HepG2 (cell line): ENCODE measurements around the gene EIF4G2. TPM values are rescaled to one million over a fixed set of nuclear protein-coding genes. Genes with fewer than 3 reads are reported as not detected.

Experiments used
- ATAC-seq: fragments of 200-7000 bp; cut with Tn5 transposase; 3 replicates; pipeline ENCODE4 v1.9.1; 2020; ENCODE audit warnings: mild to moderate bottlenecking, moderate library complexity
- BruUV-seq: library from RNA; stranded (reverse); fragments of 400-500 nt; replicated peaks from 2 replicates; lab custom pipeline; 2021; lab: Mats Ljungman, UMichigan
- CTCF ChIA-PET: fragments of 300-600 bp; formaldehyde crosslinking; extraction: SDS; loops from one replicate; lab custom pipeline; 2021; ENCODE audit warnings: low total read pairs, inconsistent platforms, low intra/inter-chr PET ratio; lab: Yijun Ruan, JAX
- POLR2A ChIA-PET: fragments of 350-600 bp; sonication (Branson Sonifier 250); formaldehyde crosslinking; loops from one replicate; lab custom pipeline; 2020; ENCODE audit warnings: antibody characterized with exemption, inconsistent platforms; lab: Yijun Ruan, JAX
- DNase-seq: peaks from one replicate; pipeline ENCODE4 v3.0.0-alpha.2; 2015; ENCODE audit warnings: low spot score
- FAIRE-seq: peaks from 3 replicates; lab custom pipeline; 2011; peaks lifted over from hg19 to GRCh38; lab: Jason Lieb, UNC
- H2AFZ ChIP-seq: one replicate; pipeline ENCODE4 v1.6.1; 2011; ENCODE audit warnings: low read length, inconsistent platforms
- H3K27ac ChIP-seq: fragments of 300-600 bp; 3 replicates; pipeline ENCODE4 v1.8.0; 2011; ENCODE audit warnings: mixed run types, mild to moderate bottlenecking, mixed read lengths, low read length, inconsistent platforms; ENCODE audit not compliant: insufficient read depth; ENCODE audit errors: extremely low read length
- H3K27me3 ChIP-seq, 2 experiments: fragments of 200-600 bp in 1 of 2; 2 replicates in 1 of 2; 3 replicates in 1 of 2; pipeline versions ENCODE4 v1.6.0 to v1.8.0; 2011; ENCODE audit warnings: low read length in 2 of 2, mild to moderate bottlenecking in 2 of 2, moderate library complexity in 2 of 2, inconsistent platforms in 1 of 2; ENCODE audit not compliant: insufficient read depth in 2 of 2, control insufficient read depth in 1 of 2
- H3K36me3 ChIP-seq, 2 experiments: fragments of 200-600 bp in 1 of 2; replicated peaks in 1 of 2; 2 replicates in 1 of 2; 3 replicates in 1 of 2; pipeline versions ENCODE4 v1.5.1 to v1.8.0; 2011; ENCODE audit warnings: low read length in 2 of 2, inconsistent platforms in 1 of 2; ENCODE audit not compliant: insufficient read depth in 2 of 2, control insufficient read depth in 1 of 2
- H3K4me1 ChIP-seq: 2 replicates; pipeline ENCODE4 v1.5.1; 2012; ENCODE audit warnings: low read length, inconsistent platforms; ENCODE audit not compliant: insufficient read depth
- H3K4me2 ChIP-seq: 2 replicates; pipeline ENCODE4 v1.6.0; 2011; ENCODE audit warnings: low read depth, low read length, inconsistent platforms
- H3K4me3 ChIP-seq, 3 experiments: fragments of 200-600 bp in 1 of 3; sonication (generic), shearing (Covaris generic) in 1 of 3; replicated peaks in 1 of 3; 2 replicates each; pipeline ENCODE4 v1.5.1; 2011 to 2016; ENCODE audit warnings: low read length in 3 of 3, inconsistent platforms in 2 of 3, low read depth in 2 of 3, mild to moderate bottlenecking in 2 of 3, control low read depth in 1 of 3, mixed read lengths in 1 of 3; ENCODE audit not compliant: insufficient read depth in 1 of 3
- H3K79me2 ChIP-seq: one replicate; pipeline ENCODE4 v1.6.1; 2011; ENCODE audit warnings: low read length, inconsistent platforms; ENCODE audit not compliant: insufficient read depth
- H3K9ac ChIP-seq: 2 replicates; pipeline ENCODE4 v1.6.0; 2011; ENCODE audit warnings: mild to moderate bottlenecking, low read depth, low read length, inconsistent platforms; ENCODE audit not compliant: insufficient read depth
- H3K9me3 ChIP-seq: 2 replicates; pipeline ENCODE4 v1.5.1; 2012; ENCODE audit warnings: mild to moderate bottlenecking, low read length
- H4K20me1 ChIP-seq: 2 replicates; pipeline ENCODE4 v1.6.0; 2011; ENCODE audit warnings: inconsistent platforms, mild to moderate bottlenecking, low read length, moderate library complexity; ENCODE audit not compliant: insufficient read depth
- CAMTA2 ChIP-seq: sonication (generic); formaldehyde crosslinking; IDR thresholded peaks from 2 replicates; pipeline ENCODE4 v1.4.0; 2020; ENCODE audit warnings: mild to moderate bottlenecking, missing genetic modification reagents, borderline replicate concordance
- GPBP1L1 ChIP-seq: sonication (generic); formaldehyde crosslinking; IDR thresholded peaks from 2 replicates; pipeline ENCODE4 v1.5.0; 2020; ENCODE audit warnings: mild to moderate bottlenecking, missing genetic modification reagents
- GTF2F1 ChIP-seq: fragments of 150-350 bp; IDR thresholded peaks from 2 replicates; pipeline ENCODE4 v1.6.1; 2014; ENCODE audit warnings: low read length
- KAT7 ChIP-seq: IDR thresholded peaks from 2 replicates; pipeline ENCODE4 v1.6.1; 2018; ENCODE audit warnings: borderline replicate concordance, missing compliant biosample characterization
- KLF9 ChIP-seq: IDR thresholded peaks from 2 replicates; pipeline ENCODE4 v1.6.1; 2016; ENCODE audit warnings: low read depth
- MEIS1 ChIP-seq: sonication (generic); formaldehyde crosslinking; IDR thresholded peaks from 2 replicates; pipeline ENCODE4 v1.9.0; 2021; ENCODE audit warnings: mild to moderate bottlenecking, missing genetic modification reagents, moderate library complexity, borderline replicate concordance
- MTA3 ChIP-seq: sonication (generic); formaldehyde crosslinking; IDR thresholded peaks from 2 replicates; pipeline ENCODE4 v1.4.0; 2020; ENCODE audit warnings: missing genetic modification reagents
- NAIF1 ChIP-seq: sonication (generic); formaldehyde crosslinking; IDR thresholded peaks from 2 replicates; pipeline ENCODE4 v1.5.0; 2020; ENCODE audit warnings: mild to moderate bottlenecking, missing genetic modification reagents, borderline replicate concordance
- ZNF256 ChIP-seq: sonication (generic); formaldehyde crosslinking; conservative IDR thresholded peaks from 2 replicates; pipeline ENCODE4 v1.4.0; 2020; ENCODE audit warnings: missing genetic modification reagents
- ZNF558 ChIP-seq: sonication (generic); formaldehyde crosslinking; IDR thresholded peaks from 2 replicates; pipeline ENCODE4 v1.9.0; 2022; ENCODE audit warnings: mild to moderate bottlenecking, missing genetic modification reagents, borderline replicate concordance
- ZNF781 ChIP-seq: sonication (generic); formaldehyde crosslinking; IDR thresholded peaks from 2 replicates; pipeline ENCODE4 v1.5.1; 2020; ENCODE audit warnings: borderline replicate concordance, mild to moderate bottlenecking, missing genetic modification reagents; ENCODE audit errors: not compliant biosample characterization
- WGBS: methylation state at CpG from one replicate; pipeline ENCODE4 v1.1.6; 2017; ENCODE audit warnings: low lambda C conversion rate; 5-methylcytosine and 5-hydroxymethylcytosine counted together
- in situ Hi-C: cut with HindIII; loops from 2 replicates; pipeline ENCODE4 v1.10.0; 2017; ENCODE audit warnings: low pct_unique_long_range_greater_than_20kb; ENCODE audit not compliant: extremely low pct_ligation_motif_present
- intact Hi-C: fragments of 100-400 bp; cut with micrococcal nuclease; formaldehyde crosslinking; loops from one replicate; pipeline ENCODE4 v1.10.0; 2022; ENCODE audit not compliant: unreplicated experiment
- polyA plus RNA-seq, 8 experiments: library from polyadenylated mRNA; depleted of rRNA in 3 of 8; stranded (reverse) in 7 of 8; unstranded in 1 of 8; fragments of >200 nt; fragmentation: Illumina TruSeq in 4 of 8; extraction: Trizol in 4 of 8; gene quantifications; 2 replicates each; pipeline versions ENCODE4 v1.2.1 to v1.2.3, GENCODE V29; 2011 to 2016; ENCODE audit warnings: low read depth in 4 of 8, missing spikeins in 1 of 8, mixed read lengths in 1 of 8; ENCODE audit not compliant: insufficient read depth in 1 of 8
- total RNA-seq, 5 experiments: library from RNA; depleted of rRNA; stranded (reverse); fragments of >200 nt; fragmentation: Illumina TruSeq; extraction: Trizol; gene quantifications; 2 replicates each; pipeline ENCODE4 v1.2.3, GENCODE V29; 2016; ENCODE audit warnings: low read depth in 1 of 5
- TF ChIP-seq, protein P1 (sequence below): sonication (generic); formaldehyde crosslinking; IDR thresholded peaks from 2 replicates; pipeline ENCODE4 v1.5.1; 2020; ENCODE audit warnings: missing genetic modification reagents, mild to moderate bottlenecking, borderline replicate concordance
- TF ChIP-seq, protein P2 (sequence below): sonication (generic); formaldehyde crosslinking; IDR thresholded peaks from 2 replicates; pipeline ENCODE4 v1.4.0; 2020; ENCODE audit warnings: missing genetic modification reagents

The EIF4G2 gene
- total and polyA plus RNA-seq, 2 of the 13 experiments (the other 11 are each of a cell fraction or from before 2014, with no cell fraction given): 362 to 546 TPM

GRCh38 chr11:10774811-10775210 is 33.9 kb downstream of the EIF4G2 start (continued):
- TF ChIP-seq, protein P1, sequence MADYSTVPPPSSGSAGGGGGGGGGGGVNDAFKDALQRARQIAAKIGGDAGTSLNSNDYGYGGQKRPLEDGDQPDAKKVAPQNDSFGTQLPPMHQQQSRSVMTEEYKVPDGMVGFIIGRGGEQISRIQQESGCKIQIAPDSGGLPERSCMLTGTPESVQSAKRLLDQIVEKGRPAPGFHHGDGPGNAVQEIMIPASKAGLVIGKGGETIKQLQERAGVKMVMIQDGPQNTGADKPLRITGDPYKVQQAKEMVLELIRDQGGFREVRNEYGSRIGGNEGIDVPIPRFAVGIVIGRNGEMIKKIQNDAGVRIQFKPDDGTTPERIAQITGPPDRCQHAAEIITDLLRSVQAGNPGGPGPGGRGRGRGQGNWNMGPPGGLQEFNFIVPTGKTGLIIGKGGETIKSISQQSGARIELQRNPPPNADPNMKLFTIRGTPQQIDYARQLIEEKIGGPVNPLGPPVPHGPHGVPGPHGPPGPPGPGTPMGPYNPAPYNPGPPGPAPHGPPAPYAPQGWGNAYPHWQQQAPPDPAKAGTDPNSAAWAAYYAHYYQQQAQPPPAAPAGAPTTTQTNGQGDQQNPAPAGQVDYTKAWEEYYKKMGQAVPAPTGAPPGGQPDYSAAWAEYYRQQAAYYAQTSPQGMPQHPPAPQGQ: no peak
- no peak for TF ChIP-seq ZNF558 (CRISPR knock-in tag)
- TF ChIP-seq ZNF781 (CRISPR knock-in tag): no peak
- no peak for TF ChIP-seq GTF2F1
- TF ChIP-seq GPBP1L1 (CRISPR knock-in tag): no peak

DNA sequence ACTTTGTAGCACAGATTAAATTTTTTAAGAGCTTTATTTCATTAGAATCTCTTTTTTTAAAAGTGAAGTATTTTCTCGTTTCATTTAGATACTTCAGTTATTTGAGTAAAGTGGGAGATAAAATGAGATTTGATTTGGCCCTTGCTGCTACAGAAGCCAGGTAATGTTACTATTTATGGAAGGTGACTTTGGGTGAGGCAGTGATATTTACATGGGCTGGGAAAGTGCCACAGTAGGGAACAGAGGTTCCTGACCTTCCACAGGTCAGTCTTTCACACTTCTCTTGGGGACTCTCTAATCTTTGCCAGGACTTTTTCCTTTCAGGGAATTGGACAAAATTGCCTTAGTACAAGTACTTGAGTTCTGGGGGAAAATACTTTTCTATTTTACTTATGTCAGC is 37.3 kb downstream of the EIF4G2 start:
- H3K36me3 ChIP-seq: peaks cover 9 to 42% of the 10 kb centered on the region in 2 experiments
- TF ChIP-seq NAIF1 (CRISPR knock-in tag) (no peak), CAMTA2 (CRISPR knock-in tag) (no peak), MEIS1 (CRISPR knock-in tag) (no peak), MTA3 (no peak), KAT7 (CRISPR knock-in tag) (no peak), ZNF256 (CRISPR knock-in tag) (no peak), KLF9 (no peak)
- TF ChIP-seq, protein P2, sequence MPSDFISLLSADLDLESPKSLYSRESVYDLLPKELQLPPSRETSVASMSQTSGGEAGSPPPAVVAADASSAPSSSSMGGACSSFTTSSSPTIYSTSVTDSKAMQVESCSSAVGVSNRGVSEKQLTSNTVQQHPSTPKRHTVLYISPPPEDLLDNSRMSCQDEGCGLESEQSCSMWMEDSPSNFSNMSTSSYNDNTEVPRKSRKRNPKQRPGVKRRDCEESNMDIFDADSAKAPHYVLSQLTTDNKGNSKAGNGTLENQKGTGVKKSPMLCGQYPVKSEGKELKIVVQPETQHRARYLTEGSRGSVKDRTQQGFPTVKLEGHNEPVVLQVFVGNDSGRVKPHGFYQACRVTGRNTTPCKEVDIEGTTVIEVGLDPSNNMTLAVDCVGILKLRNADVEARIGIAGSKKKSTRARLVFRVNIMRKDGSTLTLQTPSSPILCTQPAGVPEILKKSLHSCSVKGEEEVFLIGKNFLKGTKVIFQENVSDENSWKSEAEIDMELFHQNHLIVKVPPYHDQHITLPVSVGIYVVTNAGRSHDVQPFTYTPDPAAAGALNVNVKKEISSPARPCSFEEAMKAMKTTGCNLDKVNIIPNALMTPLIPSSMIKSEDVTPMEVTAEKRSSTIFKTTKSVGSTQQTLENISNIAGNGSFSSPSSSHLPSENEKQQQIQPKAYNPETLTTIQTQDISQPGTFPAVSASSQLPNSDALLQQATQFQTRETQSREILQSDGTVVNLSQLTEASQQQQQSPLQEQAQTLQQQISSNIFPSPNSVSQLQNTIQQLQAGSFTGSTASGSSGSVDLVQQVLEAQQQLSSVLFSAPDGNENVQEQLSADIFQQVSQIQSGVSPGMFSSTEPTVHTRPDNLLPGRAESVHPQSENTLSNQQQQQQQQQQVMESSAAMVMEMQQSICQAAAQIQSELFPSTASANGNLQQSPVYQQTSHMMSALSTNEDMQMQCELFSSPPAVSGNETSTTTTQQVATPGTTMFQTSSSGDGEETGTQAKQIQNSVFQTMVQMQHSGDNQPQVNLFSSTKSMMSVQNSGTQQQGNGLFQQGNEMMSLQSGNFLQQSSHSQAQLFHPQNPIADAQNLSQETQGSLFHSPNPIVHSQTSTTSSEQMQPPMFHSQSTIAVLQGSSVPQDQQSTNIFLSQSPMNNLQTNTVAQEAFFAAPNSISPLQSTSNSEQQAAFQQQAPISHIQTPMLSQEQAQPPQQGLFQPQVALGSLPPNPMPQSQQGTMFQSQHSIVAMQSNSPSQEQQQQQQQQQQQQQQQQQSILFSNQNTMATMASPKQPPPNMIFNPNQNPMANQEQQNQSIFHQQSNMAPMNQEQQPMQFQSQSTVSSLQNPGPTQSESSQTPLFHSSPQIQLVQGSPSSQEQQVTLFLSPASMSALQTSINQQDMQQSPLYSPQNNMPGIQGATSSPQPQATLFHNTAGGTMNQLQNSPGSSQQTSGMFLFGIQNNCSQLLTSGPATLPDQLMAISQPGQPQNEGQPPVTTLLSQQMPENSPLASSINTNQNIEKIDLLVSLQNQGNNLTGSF (CRISPR knock-in tag): no peak

More for the DNA sequence above, 37.3 kb downstream of the EIF4G2 start:
- Histone ChIP-seq H3K4me2 (no peak overlapping the region), H3K9me3 (no peaks in the 10 kb centered on the region), H3K27ac (no peak overlapping the region), H3K4me1 (peaks cover under 1% of the 10 kb centered on the region), H2AFZ (no peak overlapping the region), H3K79me2 (no peaks in the 10 kb centered on the region), H3K4me3 (no peak overlapping the region), H3K9ac (no peak overlapping the region), H4K20me1 (no peaks in the 10 kb centered on the region), H3K27me3 (no peaks in the 10 kb centered on the region)
- intact Hi-C loops: loop anchor here (2.0 to 5.0 kb wide), 2 partner anchors 21 to 251 kb away; partner anchors contain the start of gene CTR9
- FAIRE-seq: no peak
- CTCF ChIA-PET: no interaction called here
- BruUV-seq: no TSS peak
- POLR2A ChIA-PET: interaction anchor here (0.8 to 1.6 kb wide), 2 partner anchors 37 kb away, joined by 3 to 26 read pairs; partner anchors contain the start of gene EIF4G2
- ATAC-seq: no peak
- in situ Hi-C loops: loop anchor here (10.0 kb wide), 1 partner anchor 1023 kb away; no protein-coding TSS in a partner anchor
- no peak for DNase-seq
- WGBS: 89% methylated on average over 1 of the region's 1 CpG
